Camera-type eye (tissue), 1 donor: ENCODE measurements around the gene EPN2. TPM values are rescaled to one million over a fixed set of nuclear protein-coding genes. Genes with fewer than 3 reads are reported as not detected.

Experiments
- total RNA-seq: library from RNA; depleted of rRNA; stranded (reverse); fragments of >200 nt; gene quantifications from one replicate; pipeline ENCODE4 v1.2.3, GENCODE V29; 2014

The EPN2 gene
- 58.2 TPM for total RNA-seq

DNA sequence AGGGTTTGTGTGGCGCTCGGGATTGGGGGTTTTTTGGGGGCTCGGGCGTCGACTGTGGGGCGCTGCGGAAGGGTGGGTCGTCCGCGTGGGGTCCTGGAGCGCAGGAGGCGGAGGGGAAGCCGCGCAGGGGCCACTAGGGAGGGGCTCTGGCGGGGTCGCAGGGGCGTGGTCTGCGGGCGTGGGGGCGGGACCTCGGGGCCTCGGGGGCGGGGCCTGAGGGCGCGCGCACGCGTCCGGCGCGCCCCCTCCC, at the start of gene EPN2:
TSS of gene EPN2 (plus strand) at position 228 of the 250 bp plus-strand sequence. CDS start 45,754 bp downstream, outside the sequence.

GRCh38 chr17:19362277-19363113, 125.3 kb downstream of the EPN2 start, which contains the start of gene B9D1:
TSS of gene B9D1 (minus strand) at chr17:19362723. CDS start at chr17:19362569, 154 bp downstream.

DNA sequence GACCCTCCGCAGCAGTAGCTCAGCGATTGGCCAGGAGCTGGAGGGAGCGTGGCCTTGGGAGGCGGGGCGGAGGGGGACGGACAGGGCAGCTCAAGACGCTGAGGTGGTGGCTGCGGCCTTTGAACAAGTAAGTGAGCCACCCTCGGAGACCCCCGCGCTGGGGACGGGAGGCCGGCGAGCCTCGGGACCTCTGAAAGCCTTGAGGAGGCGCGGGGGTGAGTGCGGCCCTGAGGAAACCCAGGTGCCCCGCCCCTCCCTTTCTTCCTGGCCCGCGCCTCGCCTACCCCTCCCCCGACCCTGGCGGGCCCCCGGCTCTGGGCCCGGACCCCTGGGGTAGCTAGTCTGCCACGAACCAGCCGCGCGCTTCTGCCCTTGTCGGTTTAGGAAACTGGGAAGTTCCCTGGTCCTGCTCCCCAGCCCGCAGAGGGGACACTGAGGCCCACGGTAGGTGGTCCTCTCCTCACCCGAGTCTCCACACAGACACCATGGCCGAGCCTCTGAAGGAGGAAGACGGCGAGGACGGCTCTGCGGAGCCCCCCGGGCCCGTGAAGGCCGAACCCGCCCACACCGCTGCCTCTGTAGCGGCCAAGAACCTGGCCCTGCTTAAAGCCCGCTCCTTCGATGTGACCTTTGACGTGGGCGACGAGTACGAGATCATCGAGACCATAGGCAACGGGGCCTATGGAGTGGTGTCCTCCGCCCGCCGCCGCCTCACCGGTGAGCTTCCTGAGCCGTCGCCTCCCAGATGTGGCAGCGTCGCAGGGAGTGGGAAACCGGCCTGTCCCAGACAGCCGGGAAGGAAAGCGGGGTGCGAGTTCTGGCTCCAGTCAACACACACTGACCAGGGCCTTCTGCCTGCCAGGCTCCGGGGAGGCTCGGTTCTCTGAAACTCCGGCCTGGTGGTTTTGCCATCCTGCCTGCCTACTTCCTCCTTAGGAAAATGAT, 141.5 kb downstream of the EPN2 start, which contains the start of gene MAPK7:
TSS of gene MAPK7 (plus strand) at position 83 of the 945 bp plus-strand sequence. CDS start at position 486, 403 bp downstream.

Other genes with a start within 250 kb of the EPN2 start
- 3.2 TPM for gene FAM83G, start 232.6 kb upstream of the EPN2 start, total RNA-seq
- gene GRAP, start 190.4 kb upstream of the EPN2 start, total RNA-seq: 2.5 TPM
- gene GRAPL, start 109.8 kb upstream of the EPN2 start, total RNA-seq: 2.6 TPM
- gene B9D1, start 125.4 kb downstream of the EPN2 start, total RNA-seq: 28.5 TPM
- 29.1 TPM for gene MAPK7, start 141.1 kb downstream of the EPN2 start, total RNA-seq
- gene MFAP4, start 149.8 kb downstream of the EPN2 start, total RNA-seq: 84.2 TPM
- gene RNF112, start 173.9 kb downstream of the EPN2 start, total RNA-seq: 5.4 TPM